Astrocyte of the hippocampus (primary cell): ENCODE results near the gene FAM241B.

Source experiments
- DNase-seq: peaks from one replicate; pipeline ENCODE4 v3.0.0; 2011; ENCODE audit warnings: low read depth, low spot score

Gene FAM241B

GRCh38 chr10:69634759-69635425 is 4.8 kb downstream of the FAM241B start:
- no peak for DNase-seq

- DNase-seq, result no peak
These were observed 5.6 kb downstream of the FAM241B start for GRCh38 chr10:69635428-69636272.

- DNase-seq, result no peak
These were observed 6.2 kb downstream of the FAM241B start for GRCh38 chr10:69636273-69636575.

GRCh38 chr10:69636626-69637605 is 6.9 kb downstream of the FAM241B start:
- no peak for DNase-seq

DNA sequence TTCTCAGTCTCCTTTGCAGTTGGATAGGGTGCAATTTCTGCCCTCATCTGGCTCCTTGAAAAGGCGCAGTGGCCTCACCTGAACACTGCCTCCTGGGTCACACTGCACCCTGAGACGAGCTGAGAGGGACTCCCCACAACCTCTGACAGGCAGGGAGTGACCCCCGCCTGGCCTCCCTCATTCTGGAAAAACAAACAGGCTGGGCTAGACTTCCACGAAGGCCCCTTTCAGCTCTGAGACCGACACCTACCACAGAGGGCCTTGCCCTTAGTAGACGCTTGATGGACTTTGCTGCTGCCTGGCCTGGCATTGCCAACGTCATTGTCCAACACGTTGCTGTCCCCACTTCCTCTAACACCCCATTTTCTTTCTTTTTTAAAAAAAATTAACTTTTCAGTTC is 8.6 kb downstream of the FAM241B start:
- DNase-seq, result no peak

- DNase-seq, result peak; percentile 82
These were observed 9.5 kb downstream of the FAM241B start for GRCh38 chr10:69639291-69640195.

- no peak for DNase-seq
These were observed 10.3 kb downstream of the FAM241B start for GRCh38 chr10:69640196-69640980.

DNA sequence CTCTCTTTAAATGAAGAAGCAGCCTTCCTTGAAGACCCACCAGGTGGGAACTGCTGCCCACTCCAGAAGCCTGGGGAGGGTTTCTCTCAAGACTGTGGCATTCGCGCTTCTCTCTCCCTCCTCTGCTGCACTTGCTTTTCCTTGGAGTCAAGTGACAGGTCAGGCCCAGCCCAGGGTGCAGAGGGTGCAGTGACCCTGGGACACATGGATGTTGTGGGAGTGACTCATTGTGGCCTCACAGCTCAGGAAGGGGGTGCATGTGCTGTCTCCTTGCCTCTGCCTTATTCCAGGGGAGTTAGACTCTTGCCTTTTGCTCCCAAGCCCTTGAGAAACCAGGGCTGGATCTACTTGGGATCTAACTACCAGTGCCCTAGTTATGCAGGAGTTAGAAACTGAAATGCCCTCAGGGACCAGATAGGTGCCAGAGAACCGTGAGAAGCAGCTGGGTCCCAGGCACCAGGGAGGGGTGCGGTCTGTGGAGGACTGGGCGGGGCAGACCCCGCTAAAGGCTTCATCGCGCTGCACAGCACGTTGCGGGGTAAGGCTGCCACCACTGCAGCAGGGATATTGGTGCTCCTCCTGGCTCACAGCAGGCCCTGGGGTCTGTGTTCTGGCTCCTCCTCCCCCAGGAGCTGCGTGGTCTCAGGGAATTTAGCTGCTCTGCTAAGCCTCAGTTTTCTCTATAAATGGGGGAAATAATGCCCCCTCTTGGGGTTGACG is 11.4 kb downstream of the FAM241B start:
- no peak for DNase-seq

DNA sequence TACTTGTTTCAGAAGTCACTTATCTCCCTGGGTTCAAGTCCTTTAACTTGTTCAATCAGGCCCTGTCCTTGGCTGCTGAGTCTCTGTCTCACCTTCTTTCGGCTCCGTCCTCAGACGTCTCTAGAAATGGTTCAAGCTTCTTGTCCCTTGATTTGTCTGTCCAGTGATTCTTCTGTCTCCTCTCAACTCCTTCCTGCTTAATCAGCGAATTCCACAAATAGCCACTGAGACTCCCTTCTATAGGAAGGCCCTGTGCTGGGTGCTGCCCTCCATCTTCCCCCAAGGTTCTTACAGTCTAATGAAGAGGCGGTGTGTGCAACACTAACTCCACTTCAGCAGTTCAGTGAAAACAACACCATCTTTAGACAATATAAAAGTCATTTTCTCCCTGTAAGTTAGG is 12.7 kb downstream of the FAM241B start:
- DNase-seq, result no peak

GRCh38 chr10:69643779-69644657 is 14.0 kb downstream of the FAM241B start:
- no peak for DNase-seq

DNA sequence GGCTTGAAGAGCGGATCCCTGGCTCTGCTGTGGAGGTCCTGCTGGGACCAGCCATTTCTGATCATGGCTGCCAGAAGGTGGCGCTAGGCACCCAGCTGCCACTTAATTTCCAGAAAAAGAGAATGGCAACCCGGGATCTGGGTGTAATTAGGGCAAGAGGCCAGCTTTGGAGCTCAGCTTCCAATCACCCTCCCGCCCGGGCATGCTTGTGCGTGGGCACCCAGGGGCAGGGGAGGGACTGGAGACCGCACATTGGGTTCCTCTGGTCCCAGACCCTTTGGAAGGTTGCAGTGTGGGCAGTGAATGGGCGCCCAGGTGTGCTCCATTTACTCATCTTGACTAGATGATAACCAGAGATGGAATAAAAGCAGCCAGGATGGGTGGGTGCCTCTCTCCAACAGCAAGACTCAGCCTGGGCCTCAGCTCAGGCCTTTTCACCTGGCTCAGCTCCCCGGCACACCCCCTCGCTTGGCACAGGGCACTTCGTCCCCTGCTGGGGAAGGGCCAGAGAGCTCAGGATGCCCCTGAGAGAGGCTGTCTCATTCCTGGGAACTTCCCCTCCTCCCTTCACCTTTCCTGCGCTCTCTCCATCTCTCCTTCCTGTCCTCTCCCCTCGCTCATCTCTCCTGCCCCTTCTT is 14.7 kb downstream of the FAM241B start:
- DNase-seq, result peak; percentile 83

- no peak for DNase-seq
These were observed 15.5 kb downstream of the FAM241B start for GRCh38 chr10:69645296-69646184.

DNA sequence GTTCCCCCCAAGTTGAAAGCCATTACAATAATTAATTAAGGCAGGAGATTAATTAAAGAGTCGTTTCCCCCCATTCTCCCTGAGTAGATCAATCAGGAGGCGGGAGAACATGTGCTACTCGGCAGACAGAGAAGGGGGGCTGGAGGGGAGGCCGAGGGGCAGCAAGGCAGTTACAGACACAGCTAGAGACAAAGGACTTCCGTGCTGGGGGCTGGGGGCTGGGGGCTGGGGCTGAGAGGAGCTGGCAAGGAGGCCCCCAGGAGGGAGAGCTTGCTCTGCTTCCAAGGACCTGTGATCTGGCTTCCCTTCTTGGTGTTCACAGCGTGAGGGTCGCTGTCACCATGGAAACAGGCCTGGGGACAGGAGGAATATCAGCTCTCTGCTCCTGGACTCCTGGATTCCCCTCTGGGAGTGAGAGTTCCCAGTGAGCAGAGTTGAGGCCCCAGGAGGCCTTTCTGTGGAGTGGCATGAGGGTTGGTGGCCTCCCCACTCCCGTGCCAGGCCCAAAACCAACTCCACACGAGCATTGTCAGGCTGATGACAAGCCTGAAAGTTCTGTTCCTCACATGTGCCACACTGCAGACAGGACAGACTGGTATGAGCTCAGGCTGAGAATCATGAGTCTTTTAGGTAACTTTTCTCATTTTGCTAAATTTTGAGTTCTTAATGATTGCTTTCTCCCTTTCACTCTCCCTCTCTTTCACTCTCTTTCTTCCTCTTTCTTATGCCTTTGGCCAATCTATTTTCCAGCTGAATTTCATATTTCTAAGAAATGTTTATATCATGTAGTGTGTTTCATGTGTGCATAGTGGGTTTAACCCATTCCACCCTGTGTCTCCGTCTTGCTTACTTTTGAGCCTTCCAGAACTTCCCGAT is 16.4 kb downstream of the FAM241B start:
- DNase-seq, result no peak

GRCh38 chr10:69647126-69647525 is 17.1 kb downstream of the FAM241B start:
- DNase-seq, result no peak

DNA sequence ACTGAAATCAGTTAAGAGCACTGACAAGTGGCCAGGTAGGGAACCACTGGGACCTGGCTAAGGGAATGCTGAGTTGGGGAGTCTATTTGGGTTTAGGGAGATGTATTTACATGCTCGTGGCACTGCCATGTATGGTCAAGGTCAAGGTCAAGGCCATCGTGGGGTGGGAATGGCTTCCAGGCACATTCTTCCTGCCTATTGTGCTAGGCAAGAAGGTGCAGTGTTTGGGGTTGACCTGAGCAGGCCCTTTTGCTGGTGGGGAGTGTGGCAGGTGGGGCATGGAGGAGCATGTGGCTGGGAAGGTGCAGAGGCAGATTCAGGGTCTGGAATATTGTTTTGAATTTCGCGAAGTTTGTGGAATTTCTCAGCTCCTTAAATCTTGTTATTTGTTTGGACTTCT is 17.8 kb downstream of the FAM241B start:
- DNase-seq, result no peak

DNA sequence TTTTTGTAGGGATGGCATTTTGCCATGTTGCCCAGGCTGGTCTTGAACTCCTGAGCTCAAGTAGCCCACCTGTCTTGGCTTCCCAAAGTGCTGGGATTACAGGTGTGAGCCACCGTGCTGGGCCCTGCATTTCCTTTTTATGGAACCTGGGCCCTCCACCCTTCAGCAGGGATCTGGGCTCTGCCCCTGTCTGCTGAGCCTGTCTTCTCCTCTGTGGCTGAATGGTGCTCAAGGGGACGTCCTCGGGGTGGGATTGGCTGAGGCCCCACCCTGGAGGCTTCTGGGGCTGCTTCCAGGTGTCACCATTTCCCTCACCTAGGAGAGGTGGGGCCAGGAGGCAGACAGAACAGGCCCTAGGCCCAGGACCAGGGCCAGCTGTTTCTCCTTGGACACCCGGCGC is 18.4 kb downstream of the FAM241B start:
- no peak for DNase-seq
